ENCODE results near the gene GSDME.

DNA sequence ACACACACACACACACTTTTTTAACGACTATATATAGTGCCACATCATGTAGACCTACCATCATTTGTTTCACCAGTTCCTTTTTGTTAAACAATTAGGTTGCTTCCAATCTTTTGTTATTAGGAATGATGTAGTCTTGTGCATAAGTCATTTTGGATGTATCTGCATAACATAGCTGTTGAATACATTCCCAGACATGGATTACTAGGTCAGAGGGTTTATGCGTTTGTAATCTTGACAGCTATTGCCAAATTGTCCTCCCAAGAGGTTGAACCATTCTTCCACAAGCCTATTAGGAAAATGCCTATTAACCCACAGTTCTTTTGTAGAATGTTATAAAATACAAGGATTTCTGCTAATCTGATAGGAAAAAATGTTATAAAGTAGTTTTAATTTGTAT lies 96.7 kb downstream of the GSDME start:
- TF ChIP-seq, protein P1, sequence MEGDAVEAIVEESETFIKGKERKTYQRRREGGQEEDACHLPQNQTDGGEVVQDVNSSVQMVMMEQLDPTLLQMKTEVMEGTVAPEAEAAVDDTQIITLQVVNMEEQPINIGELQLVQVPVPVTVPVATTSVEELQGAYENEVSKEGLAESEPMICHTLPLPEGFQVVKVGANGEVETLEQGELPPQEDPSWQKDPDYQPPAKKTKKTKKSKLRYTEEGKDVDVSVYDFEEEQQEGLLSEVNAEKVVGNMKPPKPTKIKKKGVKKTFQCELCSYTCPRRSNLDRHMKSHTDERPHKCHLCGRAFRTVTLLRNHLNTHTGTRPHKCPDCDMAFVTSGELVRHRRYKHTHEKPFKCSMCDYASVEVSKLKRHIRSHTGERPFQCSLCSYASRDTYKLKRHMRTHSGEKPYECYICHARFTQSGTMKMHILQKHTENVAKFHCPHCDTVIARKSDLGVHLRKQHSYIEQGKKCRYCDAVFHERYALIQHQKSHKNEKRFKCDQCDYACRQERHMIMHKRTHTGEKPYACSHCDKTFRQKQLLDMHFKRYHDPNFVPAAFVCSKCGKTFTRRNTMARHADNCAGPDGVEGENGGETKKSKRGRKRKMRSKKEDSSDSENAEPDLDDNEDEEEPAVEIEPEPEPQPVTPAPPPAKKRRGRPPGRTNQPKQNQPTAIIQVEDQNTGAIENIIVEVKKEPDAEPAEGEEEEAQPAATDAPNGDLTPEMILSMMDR (IDR thresholded peaks at IDR 0.05), result no peak
- TF ChIP-seq ZFX (IDR thresholded peaks at IDR 0.05; ENCODE audit: borderline replicate concordance), result no peak
